HG03045 (cell line): ENCODE results near the gene RPUSD1.

Source experiments
- ATAC-seq: cut with Tn5 transposase; IDR thresholded peaks from one replicate; pipeline ENCODE4 v1.9.1; 2021; ENCODE audit warnings: mild to moderate bottlenecking, moderate library complexity; ENCODE audit not compliant: unreplicated experiment

Gene RPUSD1

DNA sequence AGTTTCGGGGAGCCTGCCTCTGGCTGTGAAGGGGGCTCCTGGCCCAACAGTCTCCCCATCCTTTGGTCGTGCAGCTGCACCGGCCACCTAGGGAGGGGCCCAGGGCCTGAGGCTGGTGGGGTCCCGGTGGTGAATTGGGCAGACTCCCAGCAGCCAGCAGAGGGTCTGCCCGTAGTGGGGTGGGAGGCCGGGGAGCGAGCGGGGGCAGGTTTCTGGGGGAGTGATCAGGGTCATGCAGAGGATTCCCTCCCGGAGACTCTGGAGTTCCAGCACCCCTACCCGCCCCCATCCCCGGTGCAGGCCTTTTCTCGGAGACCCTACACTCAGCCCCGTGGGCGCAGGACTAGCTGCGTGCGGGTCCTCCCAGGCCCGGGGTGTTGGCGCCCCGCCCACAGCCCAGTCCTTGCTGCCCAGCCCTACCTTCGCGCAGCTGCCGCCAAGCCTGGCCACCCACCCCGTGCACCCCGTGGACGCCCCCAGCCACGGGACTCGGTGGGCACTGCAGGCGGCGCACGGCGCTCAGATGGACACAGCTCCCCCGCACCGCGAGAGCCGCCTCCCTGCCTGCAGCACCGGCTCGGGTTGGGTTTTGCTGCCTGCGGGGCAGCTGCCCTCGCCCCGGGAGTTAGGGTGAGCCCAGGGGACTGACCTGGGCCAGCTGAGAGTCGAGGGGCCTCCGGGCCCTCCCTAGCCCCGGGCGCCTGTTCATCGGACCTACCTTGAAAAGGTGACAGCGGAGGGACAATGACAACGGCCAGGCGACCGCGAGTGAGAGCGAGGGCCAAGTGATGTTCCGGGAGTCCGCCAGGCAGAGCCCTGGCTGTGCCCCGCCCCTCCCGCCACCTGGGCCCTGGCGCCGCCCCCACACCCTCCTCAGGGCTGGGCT lies 12.0 kb upstream of the RPUSD1 start, which contains the start of gene GNG13:
TSS of gene GNG13 (minus strand) at position 787 of the 886 bp plus-strand sequence. CDS start 1,657 bp downstream, outside the sequence.
- ATAC-seq, result no peak

- ATAC-seq, result no peak
Measured at GRCh38 chr16:799111-799947, 11.1 kb upstream of the RPUSD1 start.

GRCh38 chr16:798666-799065 lies 10.5 kb upstream of the RPUSD1 start:
- ATAC-seq, result no peak

DNA sequence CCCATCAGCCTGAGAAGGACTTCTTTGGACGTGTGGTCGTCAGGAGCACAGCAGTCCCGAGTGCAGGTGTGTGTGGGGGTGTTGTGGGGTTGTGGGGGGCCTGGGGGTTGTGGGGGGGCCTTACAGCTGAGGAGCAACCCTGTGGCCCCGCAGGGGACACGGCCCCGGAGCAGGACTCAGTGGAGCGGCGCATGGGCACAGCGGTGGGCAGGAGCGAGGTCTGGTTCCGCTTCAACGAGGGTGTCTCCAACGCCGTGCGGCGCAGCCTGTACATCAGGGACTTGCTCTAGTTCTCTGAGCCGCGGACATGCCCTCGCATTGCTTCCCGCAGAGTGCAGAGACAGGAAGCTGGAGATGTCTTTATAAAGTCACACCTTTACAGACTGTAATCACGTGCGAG lies 9.5 kb upstream of the RPUSD1 start:
- no peak for ATAC-seq

- no peak for ATAC-seq
Measured at GRCh38 chr16:797120-797420, 8.9 kb upstream of the RPUSD1 start.

GRCh38 chr16:796296-797119 lies 8.3 kb upstream of the RPUSD1 start:
- no peak for ATAC-seq

DNA sequence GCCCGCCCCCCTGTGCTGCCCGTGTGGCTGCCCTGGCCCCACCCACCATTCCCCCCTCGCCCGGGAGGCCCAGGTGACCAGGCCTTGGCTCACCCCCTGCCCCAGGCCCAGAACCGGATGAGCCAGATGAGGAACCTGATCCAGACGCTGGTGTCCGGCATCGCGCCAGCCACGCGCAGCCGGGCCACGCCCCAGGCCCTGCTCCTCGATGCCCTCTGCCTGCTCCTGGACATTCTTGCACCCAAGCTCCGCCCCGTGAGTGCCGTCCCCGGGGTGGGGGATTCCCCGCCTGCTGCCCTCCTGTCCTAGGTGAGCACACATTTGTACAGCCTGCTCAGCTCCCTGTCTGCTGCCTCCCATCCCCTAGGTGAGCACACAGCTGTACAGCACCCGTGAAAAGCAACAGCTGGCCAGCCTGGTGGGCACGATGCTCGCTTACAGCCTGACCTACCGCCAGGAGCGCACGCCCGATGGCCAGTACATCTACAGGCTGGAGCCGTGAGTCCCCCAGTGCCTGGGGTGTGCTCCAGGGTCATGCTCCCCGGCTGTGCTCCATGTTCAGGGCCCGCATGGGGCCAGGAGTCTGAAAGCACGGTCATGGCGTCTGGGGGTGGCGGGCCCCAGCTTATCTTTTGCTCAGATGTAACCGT lies 7.5 kb upstream of the RPUSD1 start:
- ATAC-seq, result no peak

DNA sequence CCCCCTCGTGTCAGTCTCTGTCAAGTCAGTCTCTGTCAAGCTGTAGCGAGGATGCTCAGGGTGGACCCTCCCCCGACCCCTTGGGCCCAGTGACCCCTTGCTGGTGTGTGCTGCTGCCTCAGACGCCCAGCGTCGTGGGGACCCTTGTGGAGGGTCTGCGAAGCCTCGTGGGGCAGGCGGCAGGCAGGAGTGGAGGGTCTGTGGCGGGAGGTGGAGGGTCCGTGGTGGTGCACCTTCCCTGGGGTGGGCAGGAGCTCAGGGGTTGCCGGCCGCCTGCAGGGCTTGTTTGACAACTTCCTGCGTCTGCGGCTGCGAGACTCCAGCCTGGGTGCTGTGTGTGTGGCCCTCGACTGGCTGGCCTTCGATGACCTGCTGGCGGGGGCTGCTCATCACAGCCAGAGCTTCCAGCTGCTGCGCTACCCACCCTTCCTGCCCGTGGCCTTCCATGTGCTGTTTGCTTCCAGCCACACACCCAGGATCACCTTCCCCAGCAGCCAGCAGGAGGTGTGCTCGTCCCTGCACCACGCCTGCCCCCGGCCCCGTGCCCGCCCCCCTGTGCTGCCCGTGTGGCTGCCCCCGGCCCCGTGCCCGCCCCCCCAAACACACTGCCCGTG lies 6.8 kb upstream of the RPUSD1 start:
- ATAC-seq, result no peak

DNA sequence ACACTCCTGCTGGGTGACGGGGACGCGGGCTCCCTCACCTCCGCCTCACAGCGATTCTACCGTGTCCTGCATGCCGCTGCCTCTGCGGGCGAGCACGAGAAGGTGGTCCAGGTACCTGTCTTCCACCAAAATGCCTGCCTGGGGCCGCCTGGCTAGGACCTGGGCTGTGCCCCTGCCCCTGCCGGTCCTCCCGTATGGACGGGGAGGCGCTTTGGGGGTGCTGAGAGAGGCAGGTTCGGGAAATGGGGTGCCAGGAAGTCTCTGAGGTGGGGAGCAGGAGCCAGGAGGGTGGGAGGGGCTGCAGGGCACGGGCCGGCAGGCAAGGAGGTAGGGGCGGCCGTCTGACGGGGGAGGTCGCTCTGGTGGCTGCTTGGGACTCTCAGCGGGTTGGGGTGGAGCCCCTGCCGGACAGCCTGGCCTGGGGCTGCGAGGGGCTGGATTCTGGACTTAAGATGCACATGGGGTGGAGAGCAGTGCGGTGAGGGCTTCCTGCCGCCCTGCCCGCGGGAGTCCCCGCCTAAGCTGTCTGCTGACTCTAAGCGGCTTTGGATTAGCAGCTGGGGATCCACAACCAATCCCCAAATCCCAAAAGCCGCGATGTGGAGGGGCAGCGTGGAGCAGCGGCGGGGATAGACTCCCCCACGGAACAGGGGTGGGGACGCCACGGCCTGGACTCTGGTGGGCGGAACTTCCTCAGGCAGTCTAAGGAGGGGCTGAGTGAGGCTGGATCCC lies 6.1 kb upstream of the RPUSD1 start:
- ATAC-seq, result no peak

DNA sequence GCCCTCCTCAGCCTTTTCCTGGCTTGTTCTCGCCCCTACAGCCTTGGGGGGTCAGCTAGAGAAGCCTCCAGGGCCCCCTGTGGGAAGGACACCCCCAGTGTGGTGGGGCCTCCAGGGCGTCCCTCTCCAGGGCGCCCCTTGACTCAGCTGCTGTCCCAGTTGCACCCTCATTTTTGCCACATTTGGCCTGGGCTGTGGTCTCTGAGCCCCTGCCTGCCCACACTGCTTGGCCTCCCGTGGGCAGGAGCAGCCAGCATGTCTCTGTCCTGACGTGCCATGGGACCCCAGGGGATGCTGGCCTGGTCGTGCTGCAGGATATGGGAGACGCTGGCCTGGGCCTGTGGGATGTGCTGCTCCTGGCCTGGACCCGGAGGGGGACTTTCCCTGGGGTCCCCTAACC lies 5.2 kb upstream of the RPUSD1 start:
- no peak for ATAC-seq

- ATAC-seq, result no peak
Measured at GRCh38 chr16:792221-792995, 4.2 kb upstream of the RPUSD1 start.

DNA sequence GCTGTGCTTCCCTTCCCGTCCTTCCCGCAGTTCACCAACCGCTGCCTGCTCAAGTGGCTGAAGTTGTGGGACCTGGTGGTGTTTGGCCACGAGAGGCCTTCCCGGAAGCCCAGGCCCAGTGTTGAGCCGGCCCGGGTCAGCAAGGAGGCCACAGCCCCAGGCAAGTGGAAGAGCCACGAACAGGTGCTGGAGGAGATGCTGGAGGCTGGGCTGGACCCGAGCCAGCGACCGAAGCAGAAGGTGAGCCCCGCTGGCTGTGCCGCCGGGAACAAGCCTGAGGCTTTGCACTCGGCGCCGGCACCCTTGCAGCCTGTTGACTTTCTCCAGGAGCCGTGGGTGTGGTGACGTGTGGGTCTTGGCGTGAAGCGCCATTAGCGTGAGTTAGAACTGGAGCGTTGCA lies 3.0 kb upstream of the RPUSD1 start:
- no peak for ATAC-seq

GRCh38 chr16:790086-790485 lies 1.9 kb upstream of the RPUSD1 start:
- ATAC-seq, result no peak

GRCh38 chr16:789191-789850 lies 1.1 kb upstream of the RPUSD1 start:
- ATAC-seq, result no peak

- ATAC-seq, result peak; percentile 66
Measured at GRCh38 chr16:788399-789126, 382 bp upstream of the RPUSD1 start, which contains the start of gene CHTF18. Gene CHTF18, plus strand, starts transcription at chr16:788620. Its CDS starts 65 bp downstream, at chr16:788685.

GRCh38 chr16:787321-787966 lies 737 bp downstream of the RPUSD1 start:
- no peak for ATAC-seq
